Esophagus mucosa (tissue), 1 donor: ENCODE data around the gene RAB23. TPM values are rescaled to one million over a fixed set of nuclear protein-coding genes. Genes with fewer than 3 reads are reported as not detected.

Experiments
- total RNA-seq: library from RNA; stranded (reverse); gene quantifications from one replicate; pipeline ENCODE4 v1.2.4, GENCODE V29; 2023
- donor health status: DM: yes; HTN: yes; CAD: no.

Gene RAB23
- total RNA-seq, 1 donor from 2014 or later, result 2.4 TPM

Other genes starting within 250 kb of the RAB23 start
- gene KIAA1586, start 175.6 kb downstream of the RAB23 start, total RNA-seq, result 5.9 TPM
- gene ZNF451, start 132.1 kb downstream of the RAB23 start, total RNA-seq, result 23.9 TPM
- gene BAG2, start 50.0 kb downstream of the RAB23 start, total RNA-seq, result 0.24 TPM
- 6.1 TPM for gene PRIM2, start 95.3 kb upstream of the RAB23 start, total RNA-seq